B cell (primary cell): ENCODE data around the gene PDCD6IP.

Source experiments
- EZH2 ChIP-seq: IDR thresholded peaks from 2 replicates; pipeline ENCODE4 v1.6.1; 2012; ENCODE audit warnings: borderline replicate concordance, low read depth, mild to moderate bottlenecking, moderate library complexity, low read length; ENCODE audit not compliant: insufficient read depth, poor library complexity, severe bottlenecking
- TF ChIP-seq, protein P1 (sequence below): fragments of 200-600 bp; IDR thresholded peaks from one replicate; pipeline ENCODE4 v1.8.0; 2022; ENCODE audit warnings: antibody characterized with exemption, mild to moderate bottlenecking

- no peak for TF ChIP-seq EZH2
- TF ChIP-seq, protein P1, sequence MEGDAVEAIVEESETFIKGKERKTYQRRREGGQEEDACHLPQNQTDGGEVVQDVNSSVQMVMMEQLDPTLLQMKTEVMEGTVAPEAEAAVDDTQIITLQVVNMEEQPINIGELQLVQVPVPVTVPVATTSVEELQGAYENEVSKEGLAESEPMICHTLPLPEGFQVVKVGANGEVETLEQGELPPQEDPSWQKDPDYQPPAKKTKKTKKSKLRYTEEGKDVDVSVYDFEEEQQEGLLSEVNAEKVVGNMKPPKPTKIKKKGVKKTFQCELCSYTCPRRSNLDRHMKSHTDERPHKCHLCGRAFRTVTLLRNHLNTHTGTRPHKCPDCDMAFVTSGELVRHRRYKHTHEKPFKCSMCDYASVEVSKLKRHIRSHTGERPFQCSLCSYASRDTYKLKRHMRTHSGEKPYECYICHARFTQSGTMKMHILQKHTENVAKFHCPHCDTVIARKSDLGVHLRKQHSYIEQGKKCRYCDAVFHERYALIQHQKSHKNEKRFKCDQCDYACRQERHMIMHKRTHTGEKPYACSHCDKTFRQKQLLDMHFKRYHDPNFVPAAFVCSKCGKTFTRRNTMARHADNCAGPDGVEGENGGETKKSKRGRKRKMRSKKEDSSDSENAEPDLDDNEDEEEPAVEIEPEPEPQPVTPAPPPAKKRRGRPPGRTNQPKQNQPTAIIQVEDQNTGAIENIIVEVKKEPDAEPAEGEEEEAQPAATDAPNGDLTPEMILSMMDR, result no peak
These were observed 31.3 kb downstream of the PDCD6IP start for GRCh38 chr3:33829720-33830119.
